GM12874 (cell line): ENCODE data around the gene THSD4.

ENCODE experiments used
- CTCF ChIP-seq: IDR thresholded peaks from 2 replicates; pipeline ENCODE4 v1.5.1; 2011; ENCODE audit warnings: low read depth, mild to moderate bottlenecking, control low read depth, low read length, moderate library complexity; ENCODE audit not compliant: insufficient read depth

THSD4 gene

GRCh38 chr15:71632576-71633195 lies 517.4 kb downstream of the THSD4 start:
- TF ChIP-seq CTCF = no peak

- no peak for TF ChIP-seq CTCF
These were observed 519.7 kb downstream of the THSD4 start for GRCh38 chr15:71634820-71635560.

- TF ChIP-seq CTCF = no peak
These were observed 520.5 kb downstream of the THSD4 start for GRCh38 chr15:71635735-71636134.

GRCh38 chr15:71638876-71639275 lies 523.6 kb downstream of the THSD4 start:
- TF ChIP-seq CTCF = no peak

GRCh38 chr15:71639471-71639870 lies 524.2 kb downstream of the THSD4 start:
- TF ChIP-seq CTCF = no peak

GRCh38 chr15:71643918-71644317 lies 528.6 kb downstream of the THSD4 start:
- TF ChIP-seq CTCF = no peak

GRCh38 chr15:71646767-71647486 lies 531.7 kb downstream of the THSD4 start:
- TF ChIP-seq CTCF = no peak
